OCI-LY7 (cell line): ENCODE data around the gene PARD3. TPM values are rescaled to one million over a fixed set of nuclear protein-coding genes. Genes with fewer than 3 reads are reported as not detected.

Experiments used
- BruUV-seq: library from RNA; stranded (reverse); fragments of 400-500 nt; replicated peaks from 2 replicates; lab custom pipeline; 2021; lab: Mats Ljungman, UMichigan
- CTCF ChIA-PET: fragments of 300-600 bp; sonication (Branson Sonifier 250); formaldehyde crosslinking; loops from one replicate; lab custom pipeline; 2022; ENCODE audit warnings: antibody characterized with exemption; ENCODE audit not compliant: unreplicated experiment; lab: Charles Lee
- POLR2A ChIA-PET: fragments of 300-600 bp; sonication (Branson Sonifier 250); formaldehyde crosslinking; loops from one replicate; lab custom pipeline; 2022; ENCODE audit warnings: antibody characterized with exemption; lab: Charles Lee
- DNase-seq: peaks from one replicate; pipeline ENCODE4 v3.0.0-alpha.2; 2015; ENCODE audit warnings: low spot score
- H2AFZ ChIP-seq: fragments of 200-600 bp; sonication (generic), shearing (Covaris generic); 2 replicates; pipeline ENCODE4 v1.6.1; 2014; ENCODE audit warnings: mild to moderate bottlenecking, antibody characterized with exemption, low read length, moderate library complexity
- H3K27ac ChIP-seq: fragments of 200-600 bp; sonication (generic); 2 replicates; pipeline ENCODE4 v1.5.1; 2014; ENCODE audit warnings: mixed run types, low read depth, mild to moderate bottlenecking, moderate library complexity, low read length, inconsistent platforms; ENCODE audit not compliant: poor library complexity, severe bottlenecking
- H3K36me3 ChIP-seq: fragments of 200-600 bp; sonication (generic); 2 replicates; pipeline ENCODE4 v1.6.1; 2014; ENCODE audit warnings: mild to moderate bottlenecking, antibody characterized with exemption, low read length, moderate library complexity, mixed read lengths; ENCODE audit not compliant: insufficient read depth
- H3K4me1 ChIP-seq: fragments of 200-600 bp; sonication (generic); 2 replicates; pipeline ENCODE4 v1.5.1; 2014; ENCODE audit warnings: mild to moderate bottlenecking, low read length; ENCODE audit not compliant: insufficient read depth, poor library complexity, severe bottlenecking
- H3K4me2 ChIP-seq: fragments of 200-600 bp; sonication (generic); 2 replicates; pipeline ENCODE4 v1.6.1; 2014; ENCODE audit warnings: mild to moderate bottlenecking, low read length
- H3K4me3 ChIP-seq: fragments of 200-600 bp; sonication (generic); 2 replicates; pipeline ENCODE4 v1.5.1; 2014; ENCODE audit warnings: mild to moderate bottlenecking, low read depth, low read length; ENCODE audit not compliant: poor library complexity, severe bottlenecking
- H3K79me2 ChIP-seq: fragments of 200-600 bp; sonication (generic); 2 replicates; pipeline ENCODE4 v1.6.1; 2016; ENCODE audit warnings: low read depth, mild to moderate bottlenecking, low read length, moderate library complexity, mixed read lengths; ENCODE audit not compliant: insufficient read depth
- H3K9me2 ChIP-seq: fragments of 200-600 bp; sonication (generic); 2 replicates; pipeline ENCODE4 v1.6.1; 2016; ENCODE audit warnings: mild to moderate bottlenecking, low read length, mixed read lengths; ENCODE audit not compliant: insufficient read depth
- H3K9me3 ChIP-seq: fragments of 200-600 bp; sonication (generic); 2 replicates; pipeline ENCODE4 v1.6.1; 2014; ENCODE audit warnings: mild to moderate bottlenecking, mixed run types, low read length, mixed read lengths
- H4K20me1 ChIP-seq: fragments of 200-600 bp; sonication (generic); 2 replicates; pipeline ENCODE4 v1.6.1; 2014; ENCODE audit warnings: mild to moderate bottlenecking, antibody characterized with exemption, low read length, moderate library complexity, mixed read lengths; ENCODE audit not compliant: insufficient read depth
- CTCF ChIP-seq: fragments of 200-600 bp; sonication (generic); conservative IDR thresholded peaks from 2 replicates; pipeline ENCODE4 v1.5.1; 2014; ENCODE audit warnings: mild to moderate bottlenecking, antibody characterized with exemption, low read length, moderate library complexity, mixed read lengths
- EZH2phosphoT487 ChIP-seq: fragments of 200-600 bp; sonication (generic); IDR thresholded peaks from 2 replicates; pipeline ENCODE4 v1.6.1; 2018; ENCODE audit warnings: low read depth, borderline replicate concordance, mild to moderate bottlenecking, mixed run types, antibody characterized with exemption, low read length, moderate library complexity, mixed read lengths
- intact Hi-C: fragments of 100-400 bp; cut with micrococcal nuclease; formaldehyde crosslinking; loops from one replicate; pipeline ENCODE4 v1.10.0; 2022; ENCODE audit not compliant: unreplicated experiment
- total RNA-seq, 2 experiments: library from RNA; depleted of rRNA in 1 of 2; stranded (reverse); fragments of >200 nt in 1 of 2; shearing (Covaris generic) in 1 of 2; gene quantifications; 2 replicates each; pipeline ENCODE4 v1.2.3, GENCODE V29; 2014 to 2022

The PARD3 gene
- total RNA-seq, 2 experiments from 2014 or later: not detected

- ChIA-PET CTCF (no interaction called here), POLR2A (interaction anchor here (0.5 kb wide), 1 partner anchor 63 kb away, joined by 6 read pairs; no protein-coding TSS in a partner anchor)
- no peaks in the 10 kb centered on the region for H3K36me3 ChIP-seq
- TF ChIP-seq CTCF (no peak), EZH2phosphoT487 (no peak)
- no peaks in the 10 kb centered on the region for H3K4me1 ChIP-seq
- no peaks in the 10 kb centered on the region for H4K20me1 ChIP-seq
- BruUV-seq: no TSS peak
- H3K4me2 ChIP-seq: no peak overlapping the region
- H3K4me3 ChIP-seq: no peak overlapping the region
- H3K27ac ChIP-seq: no peak overlapping the region
- no peaks in the 10 kb centered on the region for H3K9me3 ChIP-seq
- no peak overlapping the region for H2AFZ ChIP-seq
- no peaks in the 10 kb centered on the region for H3K79me2 ChIP-seq
- DNase-seq: no peak
- no peaks in the 10 kb centered on the region for H3K9me2 ChIP-seq
- intact Hi-C loops: no loop called here
Observed at GRCh38 chr10:34154383-34154900, 660.7 kb downstream of the PARD3 start.

GRCh38 chr10:34153663-34154382 is 661.3 kb downstream of the PARD3 start:
- intact Hi-C loops: no loop called here
- BruUV-seq: no TSS peak
- CTCF ChIA-PET: no interaction called here

More at GRCh38 chr10:34153663-34154382, 661.3 kb downstream of the PARD3 start:
- Histone ChIP-seq H3K36me3 (no peaks in the 10 kb centered on the region), H3K4me1 (no peaks in the 10 kb centered on the region), H3K4me3 (no peak overlapping the region), H3K4me2 (no peak overlapping the region), H2AFZ (no peak overlapping the region), H3K9me3 (no peaks in the 10 kb centered on the region), H3K9me2 (no peaks in the 10 kb centered on the region), H4K20me1 (no peaks in the 10 kb centered on the region), H3K27ac (no peak overlapping the region), H3K79me2 (no peaks in the 10 kb centered on the region)
- DNase-seq: no peak
- TF ChIP-seq CTCF: no peak
- no peak for TF ChIP-seq EZH2phosphoT487
- POLR2A ChIA-PET: interaction anchor here (0.5 kb wide), 1 partner anchor 62 kb away, joined by 6 read pairs; no protein-coding TSS in a partner anchor
